Large intestine (tissue), 1 donor: ENCODE results near the gene HBQ1. TPM values are rescaled to one million over a fixed set of nuclear protein-coding genes. Genes with fewer than 3 reads are reported as not detected.

ENCODE experiments used
- polyA plus RNA-seq: library from polyadenylated mRNA; unstranded; fragments of 120-200 nt; gene quantifications from one replicate; pipeline ENCODE4 v1.2.1, GENCODE V29; 2013

The HBQ1 gene
- polyA plus RNA-seq, 1 donor: 0.73 TPM

Other genes starting within 250 kb of the HBQ1 start
- gene POLR3K, start 126.9 kb upstream of the HBQ1 start, polyA plus RNA-seq: 9.5 TPM
- gene SNRNP25, start 126.6 kb upstream of the HBQ1 start, polyA plus RNA-seq: 21.6 TPM
- 18.3 TPM for gene RHBDF1, start 107.8 kb upstream of the HBQ1 start, polyA plus RNA-seq
- gene MPG, start 102.2 kb upstream of the HBQ1 start, polyA plus RNA-seq: 31.2 TPM
- 21.8 TPM for gene NPRL3, start 41.8 kb upstream of the HBQ1 start, polyA plus RNA-seq
- 5.6 TPM for gene HBZ, start 27.8 kb upstream of the HBQ1 start, polyA plus RNA-seq
- gene HBM, start 14.5 kb upstream of the HBQ1 start, polyA plus RNA-seq: 11.9 TPM
- 1,574 TPM for gene HBA2, start 7.6 kb upstream of the HBQ1 start, polyA plus RNA-seq
- 1,041 TPM for gene HBA1, start 3.8 kb upstream of the HBQ1 start, polyA plus RNA-seq
- gene LUC7L, start 49.0 kb downstream of the HBQ1 start, polyA plus RNA-seq: 99.5 TPM
- gene FAM234A, start 54.4 kb downstream of the HBQ1 start, polyA plus RNA-seq: 63.4 TPM
- gene RGS11, start 95.5 kb downstream of the HBQ1 start, polyA plus RNA-seq: 6.6 TPM
- gene ARHGDIG, start 100.1 kb downstream of the HBQ1 start, polyA plus RNA-seq: 4.5 TPM
- 1.8 TPM for gene PDIA2, start 102.7 kb downstream of the HBQ1 start, polyA plus RNA-seq
- gene AXIN1, start 172.3 kb downstream of the HBQ1 start, polyA plus RNA-seq: 29.8 TPM
- 55.6 TPM for gene MRPL28, start 190.1 kb downstream of the HBQ1 start, polyA plus RNA-seq
- gene PGAP6, start 201.5 kb downstream of the HBQ1 start, polyA plus RNA-seq: 83.5 TPM
- 107 TPM for gene NME4, start 216.7 kb downstream of the HBQ1 start, polyA plus RNA-seq
- gene DECR2, start 221.4 kb downstream of the HBQ1 start, polyA plus RNA-seq: 91.0 TPM
- 114 TPM for gene RAB11FIP3, start 245.2 kb downstream of the HBQ1 start, polyA plus RNA-seq